HG02852 (cell line): ENCODE measurements around the gene KRTCAP3.
"Not testable (repeated sequence)": the region's sequence is repeated elsewhere in the genome, so short reads cannot be mapped to it uniquely, and the experiment has no call there.

Experiments
- ATAC-seq: cut with Tn5 transposase; IDR thresholded peaks from one replicate; pipeline ENCODE4 v1.9.1; 2021; ENCODE audit warnings: mild to moderate bottlenecking, moderate library complexity; ENCODE audit not compliant: unreplicated experiment

Gene KRTCAP3

DNA sequence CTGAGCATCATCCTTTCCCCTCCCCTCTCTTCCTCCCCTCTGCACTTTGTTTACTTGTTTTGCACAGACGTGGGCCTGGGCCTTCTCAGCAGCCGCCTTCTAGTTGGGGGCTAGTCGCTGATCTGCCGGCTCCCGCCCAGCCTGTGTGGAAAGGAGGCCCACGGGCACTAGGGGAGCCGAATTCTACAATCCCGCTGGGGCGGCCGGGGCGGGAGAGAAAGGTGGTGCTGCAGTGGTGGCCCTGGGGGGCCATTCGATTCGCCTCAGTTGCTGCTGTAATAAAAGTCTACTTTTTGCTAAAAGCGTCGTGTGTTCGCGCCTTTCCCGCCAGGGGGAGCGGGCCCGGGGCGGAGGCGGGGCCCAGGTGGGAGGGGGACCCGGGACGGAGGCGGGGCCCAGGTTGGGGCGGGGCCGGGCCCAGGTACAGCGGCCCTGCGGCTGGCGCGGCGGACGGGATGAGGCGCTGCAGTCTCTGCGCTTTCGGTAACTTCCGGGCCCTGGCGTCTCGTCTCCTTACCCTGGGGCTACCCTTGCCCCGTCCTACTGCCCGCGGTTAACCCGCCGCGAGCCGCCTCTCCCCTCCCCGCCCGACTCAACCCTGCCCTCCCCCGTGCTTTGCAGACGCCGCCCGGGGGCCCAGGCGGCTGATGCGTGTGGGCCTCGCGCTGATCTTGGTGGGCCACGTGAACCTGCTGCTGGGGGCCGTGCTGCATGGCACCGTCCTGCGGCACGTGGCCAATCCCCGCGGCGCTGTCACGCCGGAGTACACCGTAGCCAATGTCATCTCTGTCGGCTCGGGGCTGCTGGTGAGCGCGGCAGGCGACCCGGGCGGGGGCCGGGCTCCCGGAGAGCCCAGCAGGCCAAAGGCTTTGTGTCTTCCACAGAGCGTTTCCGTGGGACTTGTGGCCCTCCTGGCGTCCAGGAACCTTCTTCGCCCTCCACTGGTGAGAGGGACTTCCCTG lies at the start of gene KRTCAP3:
TSS of gene KRTCAP3 (plus strand) at position 424 of the 962 bp plus-strand sequence. CDS start at position 456, 32 bp downstream.
- ATAC-seq, result no peak

GRCh38 chr2:27393225-27393624 lies 49.0 kb upstream of the KRTCAP3 start:
- ATAC-seq, result no peak

- no peak for ATAC-seq
Observed at GRCh38 chr2:27398962-27399361, 43.2 kb upstream of the KRTCAP3 start.

DNA sequence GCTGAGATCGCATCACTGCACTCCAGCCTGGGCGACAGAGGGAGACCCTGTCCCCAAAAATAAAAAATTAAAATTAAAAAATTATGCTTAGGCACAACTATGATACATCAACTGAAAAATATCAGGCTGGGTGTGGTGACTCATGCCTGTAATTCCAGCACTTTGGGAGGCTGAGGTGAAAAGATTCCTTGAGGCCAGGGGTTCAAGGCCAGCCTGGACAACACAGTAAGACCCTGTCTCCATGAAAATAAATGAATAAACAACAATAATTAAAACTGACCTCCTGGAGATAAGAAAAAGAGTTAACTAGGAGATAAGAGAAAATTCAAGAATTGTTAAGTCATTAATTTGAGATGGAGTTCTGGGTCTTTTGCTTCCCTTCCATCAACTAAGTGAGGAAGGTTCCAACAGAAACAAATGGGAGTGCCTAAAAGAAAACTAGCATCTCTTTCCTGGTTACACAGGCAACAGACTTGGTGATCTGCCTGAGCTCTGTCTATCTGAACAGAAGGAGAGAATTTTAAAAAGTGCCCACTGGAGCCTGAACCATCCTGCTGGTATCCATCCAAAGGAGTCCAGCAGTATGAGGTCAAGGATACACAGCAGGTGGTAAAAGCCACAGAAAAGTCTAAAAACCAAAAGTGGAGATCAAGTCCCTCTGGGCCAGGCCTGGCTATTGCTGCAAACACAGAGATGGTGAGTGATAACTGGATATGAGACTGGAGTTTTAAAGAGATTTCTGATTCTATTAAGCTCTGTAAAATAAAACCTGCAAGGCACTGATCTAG lies 41.6 kb upstream of the KRTCAP3 start:
- no peak for ATAC-seq

DNA sequence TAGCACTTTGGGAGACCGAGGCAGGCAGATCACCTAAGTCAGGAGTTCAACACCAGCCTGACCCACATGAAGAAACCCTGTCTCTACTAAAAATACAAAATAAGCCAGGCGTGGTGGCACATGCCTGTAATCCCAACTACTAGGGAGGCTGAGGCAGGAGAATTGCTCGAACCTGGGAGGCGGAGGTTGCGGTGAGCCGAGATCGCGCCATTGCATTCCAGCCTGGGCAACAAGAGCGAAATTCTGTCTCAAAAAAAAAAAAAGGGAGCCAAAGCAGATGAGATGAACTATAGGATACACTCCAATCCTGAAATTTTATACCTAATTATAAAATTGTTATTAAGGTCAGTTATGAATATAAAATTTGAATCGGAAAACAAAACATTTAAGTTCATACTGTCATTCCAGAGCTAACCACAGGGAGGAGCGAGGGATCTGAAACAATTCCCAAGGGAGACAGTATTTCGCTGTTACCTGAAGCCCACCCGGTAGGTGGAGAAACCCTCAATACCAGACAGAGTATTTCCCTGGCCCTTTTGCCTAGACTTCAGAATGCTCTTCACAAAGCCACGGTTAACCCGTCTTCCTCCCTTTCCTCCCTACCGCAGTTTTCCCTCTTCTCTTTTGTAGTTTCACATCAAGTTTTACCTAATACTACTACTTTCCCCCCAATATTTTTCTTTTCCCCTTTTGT lies 34.2 kb upstream of the KRTCAP3 start:
- ATAC-seq, result no peak

GRCh38 chr2:27408601-27409320 lies 33.4 kb upstream of the KRTCAP3 start:
- peak; percentile 38 for ATAC-seq

DNA sequence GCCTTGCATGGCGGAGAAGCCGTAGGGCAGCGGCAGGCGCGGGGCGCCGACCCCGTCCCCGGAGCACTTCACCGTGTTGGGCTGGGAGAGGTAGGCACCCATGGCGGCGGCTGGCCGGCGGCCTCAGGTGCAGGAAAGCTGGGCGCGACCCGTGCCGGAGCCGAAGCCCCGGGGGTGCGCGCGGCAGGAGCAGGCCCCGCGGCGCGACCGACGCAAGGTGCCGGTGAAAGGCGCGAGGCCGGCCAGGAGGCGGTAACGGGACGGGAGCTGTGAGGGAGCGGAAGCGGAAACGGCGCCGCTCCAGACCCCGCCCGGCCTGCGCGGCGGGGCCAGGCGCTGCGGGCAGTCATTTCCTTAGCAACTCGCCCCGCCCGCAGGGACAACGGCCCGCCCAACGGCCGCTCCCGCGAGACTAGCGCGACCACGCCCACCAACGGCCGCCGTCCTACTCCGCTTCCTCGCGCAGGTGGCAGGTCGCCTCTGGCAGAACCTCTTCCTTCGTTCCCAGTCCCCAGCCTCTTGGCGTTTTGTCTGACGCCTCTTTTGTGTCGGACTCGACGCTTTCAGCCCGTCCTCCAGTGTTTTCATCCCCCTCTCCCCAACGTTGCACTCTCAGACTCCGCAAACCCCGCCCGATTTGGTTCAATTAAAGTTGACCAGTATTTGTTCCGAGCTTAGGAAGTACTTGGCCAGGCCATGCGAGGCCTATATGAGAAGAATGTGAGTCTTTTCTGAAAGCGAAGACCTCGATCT lies 32.7 kb upstream of the KRTCAP3 start, which contains the start of gene PPM1G:
TSS of gene PPM1G (minus strand) at position 271 of the 753 bp plus-strand sequence. CDS start at position 102, 169 bp downstream.
- peak; percentile 91 for ATAC-seq

- ATAC-seq, result no peak
Observed at GRCh38 chr2:27412419-27413152, 29.6 kb upstream of the KRTCAP3 start.

DNA sequence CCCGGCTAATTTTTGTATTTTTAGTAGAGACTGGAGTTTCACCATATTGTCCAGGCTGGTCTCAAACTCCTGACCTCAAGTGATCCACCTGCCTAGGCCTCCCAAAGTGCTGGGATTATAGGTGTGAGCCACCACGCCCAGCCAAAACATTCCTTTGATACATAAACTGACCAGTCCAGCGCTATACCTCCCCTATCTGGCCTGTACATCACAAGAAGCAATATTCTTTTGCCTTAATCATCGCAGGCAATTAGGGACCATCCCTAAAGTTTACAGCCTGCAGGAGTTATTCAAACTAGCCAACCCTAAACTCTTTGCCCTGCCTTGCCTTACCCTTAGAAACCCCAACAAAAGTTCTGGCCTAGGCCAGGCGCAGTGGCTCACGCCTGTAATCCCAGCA lies 26.0 kb upstream of the KRTCAP3 start:
- ATAC-seq, result no peak

GRCh38 chr2:27420996-27421395 lies 21.2 kb upstream of the KRTCAP3 start:
- ATAC-seq, result no peak

DNA sequence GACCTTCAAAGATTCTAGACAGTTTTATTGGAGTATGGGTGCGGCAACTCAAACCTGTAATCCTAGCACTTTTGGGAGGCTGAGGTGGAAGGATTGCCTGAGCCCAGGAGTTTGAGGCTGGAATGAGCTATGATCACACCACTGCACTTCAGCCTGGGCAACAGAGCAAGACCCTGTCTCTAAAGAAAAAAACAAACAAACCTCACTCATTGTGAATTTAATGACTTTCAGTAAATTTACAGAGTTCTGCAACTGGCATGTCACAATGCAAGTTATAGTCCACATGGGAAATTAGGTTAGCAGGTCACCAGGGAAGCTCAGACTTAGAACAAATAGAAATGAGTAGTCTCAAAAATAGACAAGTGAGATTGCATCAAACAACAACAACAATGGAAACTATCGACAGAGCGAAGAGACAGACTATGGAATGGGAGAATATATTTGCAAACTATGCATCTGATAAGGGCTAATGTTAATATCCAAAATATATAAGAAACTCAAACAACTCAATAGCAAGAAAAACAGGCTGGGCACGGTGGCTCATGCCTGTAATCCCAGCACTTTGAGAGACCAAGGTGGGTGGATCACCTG lies 20.4 kb upstream of the KRTCAP3 start:
- no peak for ATAC-seq

DNA sequence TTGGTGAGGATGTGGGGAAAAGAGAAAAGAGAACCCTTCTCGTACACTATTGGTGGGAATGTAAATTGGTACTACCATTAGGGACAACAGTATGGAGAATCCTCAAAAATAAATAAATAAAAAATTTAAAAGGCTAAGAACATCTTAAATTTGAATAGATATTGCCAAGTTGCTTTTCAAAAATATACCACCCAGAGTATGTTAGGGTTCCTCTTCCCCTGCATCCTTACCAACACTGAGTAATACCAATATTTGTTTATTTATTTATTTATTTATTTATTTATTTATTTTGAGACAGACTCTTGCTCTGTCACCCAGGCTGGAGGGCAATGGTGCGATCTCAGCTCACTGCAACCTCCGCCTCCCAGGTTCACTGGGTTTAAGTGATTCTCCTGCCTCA lies 19.2 kb upstream of the KRTCAP3 start:
- ATAC-seq, result no peak

DNA sequence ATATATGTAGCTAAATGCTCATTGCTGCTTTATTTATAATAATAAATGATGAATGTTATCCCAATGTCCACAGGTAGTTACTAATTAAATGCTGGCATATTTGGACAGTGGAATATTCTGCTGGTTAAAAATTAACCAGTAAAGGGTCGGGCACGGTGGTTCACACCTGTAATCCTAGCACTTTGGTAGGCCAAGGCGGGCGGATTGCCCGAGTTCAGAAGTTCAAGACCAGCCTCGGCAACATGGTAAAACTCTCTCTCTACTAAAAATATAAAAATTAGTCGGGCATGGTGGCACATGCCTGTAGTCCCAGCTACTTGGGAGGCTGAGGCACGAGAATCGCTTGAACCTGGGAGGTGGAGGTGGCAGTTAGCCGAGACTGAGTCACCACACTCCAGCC lies 17.1 kb upstream of the KRTCAP3 start:
- ATAC-seq, result not testable (repeated sequence)

DNA sequence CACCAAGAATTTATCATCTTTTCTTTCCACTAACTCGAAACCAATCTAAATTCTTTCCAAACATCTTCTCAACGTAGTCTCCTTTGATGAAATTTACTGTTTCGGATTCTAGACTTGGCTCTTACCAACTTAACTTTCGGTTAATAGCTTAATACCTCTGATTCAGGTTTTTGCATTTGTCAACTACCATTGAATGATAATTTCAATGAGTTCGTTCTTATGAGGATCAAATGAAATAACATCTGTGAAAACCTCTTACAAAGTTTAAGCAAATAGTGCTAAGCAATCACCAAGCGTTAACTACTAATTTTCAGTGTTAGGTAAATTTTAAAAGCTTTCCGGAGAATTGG lies 14.3 kb upstream of the KRTCAP3 start:
- no peak for ATAC-seq

- ATAC-seq, result peak; percentile 84
Observed at GRCh38 chr2:27428213-27428977, 13.8 kb upstream of the KRTCAP3 start, which contains the start of gene NRBP1. TSS of gene NRBP1 (plus strand) at chr2:27428631. CDS start at chr2:27433274, 4,643 bp downstream.

DNA sequence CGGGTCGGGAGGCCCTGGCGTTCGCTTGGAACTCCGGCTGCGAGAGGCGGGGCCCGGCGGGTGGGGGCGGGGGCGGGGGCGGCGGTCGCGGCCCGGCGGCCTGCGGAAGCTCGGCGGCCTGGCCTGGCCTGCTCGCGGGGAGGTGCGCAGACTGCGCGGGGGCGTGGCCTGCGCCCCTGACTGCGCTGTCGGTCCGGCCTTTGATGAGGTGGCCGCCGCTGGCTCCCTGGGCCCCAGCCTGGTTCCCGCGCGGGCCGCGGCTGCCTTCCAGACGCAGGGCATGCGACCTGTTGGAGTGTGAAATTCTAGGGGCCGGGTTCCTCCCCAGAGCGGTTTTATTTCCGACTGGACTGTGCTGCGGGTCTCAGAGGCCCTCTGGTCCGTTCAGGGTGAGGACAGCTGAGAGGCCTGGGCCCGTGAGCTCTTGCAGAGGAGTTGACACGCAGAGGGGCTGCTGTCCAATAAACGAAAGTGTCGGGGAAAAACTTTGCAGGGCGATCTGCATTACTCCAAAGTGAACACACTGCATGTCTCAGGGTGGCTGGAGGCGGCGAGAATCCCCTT lies 13.1 kb upstream of the KRTCAP3 start:
- ATAC-seq, result peak; percentile 68

DNA sequence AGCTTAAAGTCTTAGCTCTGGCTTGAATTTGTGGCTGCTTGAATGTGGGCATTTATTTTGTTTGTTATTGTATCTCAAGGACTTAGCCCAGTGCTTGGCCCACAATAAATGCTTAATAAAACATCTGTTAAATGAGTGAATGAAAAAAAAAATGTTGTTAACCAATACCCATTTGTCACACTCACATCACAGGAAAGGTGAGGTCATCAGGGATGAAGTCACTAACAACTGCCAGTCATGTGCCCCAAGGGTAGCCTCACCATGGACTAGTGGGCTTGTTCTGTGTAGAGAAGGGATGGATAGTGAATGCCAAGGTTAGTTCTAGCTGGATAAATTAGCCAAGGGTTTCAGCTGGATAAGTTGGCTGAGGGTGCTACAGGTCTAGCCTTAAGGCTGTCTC lies 10.8 kb upstream of the KRTCAP3 start:
- ATAC-seq, result no peak
